GM12891 (cell line): ENCODE data around the gene EYS.

Source experiments
- DNase-seq: peaks from one replicate; pipeline ENCODE4 v3.0.0; 2011; ENCODE audit warnings: low spot score; ENCODE audit not compliant: insufficient read length
- FAIRE-seq: peaks from 2 replicates; lab custom pipeline; 2011; peaks lifted over from hg19 to GRCh38; lab: Jason Lieb, UNC
- PAX5 ChIP-seq: IDR thresholded peaks from 2 replicates; pipeline ENCODE4 v1.6.1; 2011; ENCODE audit warnings: low read length, moderate library complexity, mild to moderate bottlenecking; ENCODE audit not compliant: insufficient read depth, severe bottlenecking
- POLR2A ChIP-seq: IDR thresholded peaks from 2 replicates; pipeline ENCODE4 v1.6.1; 2011; ENCODE audit warnings: low read depth, low read length, control low read depth
- POLR2AphosphoS5 ChIP-seq: IDR thresholded peaks from 2 replicates; pipeline ENCODE4 v1.6.1; 2011; ENCODE audit warnings: low read depth, low read length, control low read depth
- POU2F2 ChIP-seq: IDR thresholded peaks from 2 replicates; pipeline ENCODE4 v1.6.1; 2011; ENCODE audit warnings: low read depth, mild to moderate bottlenecking, control low read depth, low read length, moderate library complexity
- SPI1 ChIP-seq: IDR thresholded peaks from 2 replicates; pipeline ENCODE4 v1.6.1; 2011; ENCODE audit warnings: low read depth, low read length, control low read depth
- TAF1 ChIP-seq: IDR thresholded peaks from 2 replicates; pipeline ENCODE4 v1.6.1; 2011; ENCODE audit warnings: low read depth, low read length, control low read depth

EYS gene

DNA sequence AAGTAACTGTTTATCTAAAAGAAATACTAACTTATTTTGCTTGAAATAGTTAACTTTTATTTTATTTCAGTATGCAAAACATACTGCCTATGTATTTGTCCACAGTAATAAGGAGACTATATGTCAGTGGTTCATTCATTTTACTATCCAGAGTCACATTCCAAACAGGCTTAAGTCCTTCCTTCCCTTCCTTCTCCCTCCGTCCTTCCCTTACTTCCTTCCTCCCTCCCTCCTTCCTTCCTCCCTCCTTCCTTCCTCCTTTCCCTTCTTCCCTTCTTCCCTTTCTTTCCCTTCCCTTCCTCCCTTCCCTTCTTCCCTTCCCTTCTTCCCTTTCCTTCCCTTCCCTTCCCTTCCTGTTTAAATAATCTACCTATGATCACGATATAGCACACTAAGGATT, 899.2 kb downstream of the EYS start:
- no peak for FAIRE-seq
- no peak for DNase-seq
- TF ChIP-seq TAF1 = no peak
- no peak for TF ChIP-seq POLR2AphosphoS5
- TF ChIP-seq PAX5 = no peak
- no peak for TF ChIP-seq POU2F2
- TF ChIP-seq SPI1 = no peak
- no peak for TF ChIP-seq POLR2A

- FAIRE-seq = no peak
- no peak for DNase-seq
- TF ChIP-seq PAX5 (no peak), POLR2A (no peak)
Measured at GRCh38 chr6:64803470-64804166, 903.4 kb downstream of the EYS start.

- DNase-seq (no peak), FAIRE-seq (no peak)
- no peak for TF ChIP-seq SPI1
- TF ChIP-seq TAF1 = no peak
- no peak for TF ChIP-seq POLR2AphosphoS5
Measured at GRCh38 chr6:64792534-64792933, 914.5 kb downstream of the EYS start.

GRCh38 chr6:64789476-64789875, 917.5 kb downstream of the EYS start:
- no peak for TF ChIP-seq POU2F2
- TF ChIP-seq SPI1 = no peak
- no peak for TF ChIP-seq POLR2AphosphoS5
- no peak for TF ChIP-seq PAX5
- no peak for TF ChIP-seq POLR2A
- no peak for TF ChIP-seq TAF1
- DNase-seq (no peak), FAIRE-seq (no peak)

GRCh38 chr6:64786736-64787135, 920.3 kb downstream of the EYS start:
- TF ChIP-seq TAF1 (no peak), POLR2AphosphoS5 (no peak), SPI1 (no peak), PAX5 (no peak), POLR2A (no peak), POU2F2 (no peak)
- DNase-seq = no peak
- FAIRE-seq = no peak

GRCh38 chr6:64782877-64783276, 924.1 kb downstream of the EYS start:
- DNase-seq = no peak
- no peak for TF ChIP-seq POLR2AphosphoS5
- no peak for FAIRE-seq

GRCh38 chr6:64777941-64778785, 928.9 kb downstream of the EYS start:
- DNase-seq = no peak
- FAIRE-seq = no peak
- TF ChIP-seq PAX5 = no peak
- TF ChIP-seq POLR2A = no peak

- TF ChIP-seq POLR2A = no peak
- TF ChIP-seq POU2F2 = no peak
- TF ChIP-seq SPI1 = no peak
- no peak for TF ChIP-seq PAX5
- no peak for TF ChIP-seq TAF1
- TF ChIP-seq POLR2AphosphoS5 = no peak
- no peak for DNase-seq
- FAIRE-seq = no peak
Measured at GRCh38 chr6:64776359-64776758, 930.7 kb downstream of the EYS start.

DNA sequence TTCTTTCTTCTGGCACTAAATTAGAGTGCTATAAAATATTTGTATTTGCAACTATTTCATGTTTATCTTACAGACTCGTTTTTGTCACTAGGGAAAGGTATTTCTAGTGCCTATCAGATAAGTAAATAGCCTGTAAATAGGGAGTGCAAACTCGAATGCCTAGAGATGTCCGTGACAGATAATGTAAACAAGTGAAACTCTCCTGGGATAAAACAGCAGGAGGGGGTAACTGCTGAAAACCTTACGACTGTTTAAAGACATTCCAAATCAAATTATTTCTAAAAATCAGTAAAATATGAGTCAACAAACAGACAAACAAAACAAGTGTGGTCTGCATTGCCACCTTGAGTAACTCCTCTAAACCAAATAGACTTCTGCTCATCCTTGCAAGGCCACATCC, 932.1 kb downstream of the EYS start:
- FAIRE-seq (no peak), DNase-seq (no peak)
- TF ChIP-seq PAX5 (no peak), POLR2AphosphoS5 (no peak), TAF1 (no peak), POU2F2 (no peak), SPI1 (no peak), POLR2A (no peak)

- DNase-seq = no peak
- TF ChIP-seq PAX5 (no peak), POLR2AphosphoS5 (no peak), SPI1 (no peak), TAF1 (no peak), POU2F2 (no peak), POLR2A (no peak)
- no peak for FAIRE-seq
Measured at GRCh38 chr6:64750910-64751309, 956.1 kb downstream of the EYS start.
